BLaER1 (cell line): Measurements from ENCODE around the gene NMNAT2.

ENCODE experiments used
- H3K27ac ChIP-seq: shearing (Covaris generic); formaldehyde crosslinking; 2 replicates; pipeline ENCODE4 v1.8.1; 2022
- H3K27me3 ChIP-seq: shearing (Covaris generic); formaldehyde crosslinking; 2 replicates; pipeline ENCODE4 v1.8.1; 2022
- H3K36me3 ChIP-seq: shearing (Covaris generic); formaldehyde crosslinking; 2 replicates; pipeline ENCODE4 v1.8.1; 2022
- H3K4me1 ChIP-seq: shearing (Covaris generic); formaldehyde crosslinking; 2 replicates; pipeline ENCODE4 v1.8.1; 2022
- H3K4me2 ChIP-seq: shearing (Covaris generic); formaldehyde crosslinking; 2 replicates; pipeline ENCODE4 v1.8.1; 2022
- H3K4me3 ChIP-seq: shearing (Covaris generic); formaldehyde crosslinking; 2 replicates; pipeline ENCODE4 v1.8.1; 2022
- H3K9ac ChIP-seq: shearing (Covaris generic); formaldehyde crosslinking; 2 replicates; pipeline ENCODE4 v1.8.1; 2022
- H3K9me3 ChIP-seq: shearing (Covaris generic); formaldehyde crosslinking; 2 replicates; pipeline ENCODE4 v1.8.1; 2022
- H4K20me1 ChIP-seq: shearing (Covaris generic); formaldehyde crosslinking; 2 replicates; pipeline ENCODE4 v1.8.1; 2022
- Cebpa-rat ChIP-seq: shearing (Covaris generic); IDR thresholded peaks from 2 replicates; pipeline ENCODE4 v1.8.1; 2022

The NMNAT2 gene

GRCh38 chr1:183251101-183251958 lies 166.8 kb downstream of the NMNAT2 start:
- no peaks in the 10 kb centered on the region for H3K36me3 ChIP-seq
- no peak overlapping the region for H3K4me2 ChIP-seq
- no peaks in the 10 kb centered on the region for H3K27me3 ChIP-seq
- no peak overlapping the region for H3K9ac ChIP-seq
- no peaks in the 10 kb centered on the region for H3K4me1 ChIP-seq
- no peak for TF ChIP-seq Cebpa-rat
- H4K20me1 ChIP-seq, result no peaks in the 10 kb centered on the region
- peaks cover 16% of the 10 kb centered on the region for H3K9me3 ChIP-seq
- H3K4me3 ChIP-seq, result no peak overlapping the region
- H3K27ac ChIP-seq, result no peak overlapping the region

GRCh38 chr1:183249941-183250452 lies 168.2 kb downstream of the NMNAT2 start:
- no peak overlapping the region for H3K9ac ChIP-seq

DNA sequence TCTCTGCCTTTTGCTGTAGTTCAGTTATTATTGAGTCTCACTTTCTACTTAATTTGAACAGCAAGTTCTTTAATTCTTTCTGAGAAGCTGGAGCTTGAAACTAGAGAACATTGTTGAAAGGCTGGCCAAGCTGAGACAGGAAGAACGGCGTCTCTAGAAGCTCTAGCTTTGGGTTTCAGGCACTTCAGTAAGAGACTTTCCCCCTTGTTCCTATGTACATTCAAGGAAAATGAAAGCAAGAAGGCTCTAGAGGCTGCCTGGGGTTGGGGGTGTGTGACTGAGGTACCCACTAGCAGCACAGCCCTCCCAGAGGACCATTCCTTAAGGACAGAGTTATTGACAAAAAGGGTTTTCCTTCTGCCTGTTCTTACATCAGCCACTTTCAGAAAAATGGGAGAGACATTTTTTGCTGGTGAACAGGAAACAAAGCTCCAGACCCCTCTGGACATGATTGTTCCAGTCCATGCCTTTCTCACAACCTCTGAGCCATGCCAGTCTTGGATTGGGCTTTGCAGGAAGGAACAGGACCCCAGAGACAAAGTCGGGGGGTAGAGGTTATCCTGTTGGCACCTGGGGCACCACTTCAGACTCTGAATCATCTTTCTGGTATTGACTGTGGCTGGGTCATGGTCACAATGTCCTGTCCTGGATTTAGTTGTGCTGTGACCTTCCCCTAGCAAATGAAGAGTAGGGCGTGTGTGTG lies 169.0 kb downstream of the NMNAT2 start:
- no peak for TF ChIP-seq Cebpa-rat
- H3K9ac ChIP-seq, result no peak overlapping the region

More at GRCh38 chr1:183249941-183250452, 168.2 kb downstream of the NMNAT2 start:
- no peak for TF ChIP-seq Cebpa-rat
- H3K27ac ChIP-seq, result no peak overlapping the region
- H3K27me3 ChIP-seq, result no peaks in the 10 kb centered on the region
- no peaks in the 10 kb centered on the region for H4K20me1 ChIP-seq
- H3K9me3 ChIP-seq, result peaks cover 6% of the 10 kb centered on the region
- no peaks in the 10 kb centered on the region for H3K36me3 ChIP-seq
- no peaks in the 10 kb centered on the region for H3K4me1 ChIP-seq
- H3K4me2 ChIP-seq, result no peak overlapping the region
- no peak overlapping the region for H3K4me3 ChIP-seq

DNA sequence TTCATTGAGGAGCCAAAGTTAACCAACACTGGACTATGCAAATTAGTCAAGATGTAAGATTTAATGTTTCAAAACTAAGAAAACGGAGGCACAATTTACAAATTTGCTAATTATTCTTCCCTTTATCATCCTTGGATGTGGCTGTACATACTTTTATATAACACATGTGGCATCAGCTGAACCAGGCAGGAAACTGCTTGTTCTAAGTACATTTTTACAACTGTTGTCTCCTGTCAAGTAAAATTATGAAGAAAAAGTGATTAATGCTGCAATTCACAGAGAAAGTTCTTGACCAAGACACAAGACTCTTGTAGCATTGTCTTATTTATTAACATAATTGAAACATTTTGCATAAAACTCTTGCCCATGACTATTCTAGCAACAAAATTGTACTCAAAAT lies 170.2 kb downstream of the NMNAT2 start:
- no peak for TF ChIP-seq Cebpa-rat
- no peaks in the 10 kb centered on the region for H3K27me3 ChIP-seq
- H3K4me2 ChIP-seq, result no peak overlapping the region

More for the DNA sequence above, 169.0 kb downstream of the NMNAT2 start:
- no peak overlapping the region for H3K4me3 ChIP-seq
- H3K4me1 ChIP-seq, result no peaks in the 10 kb centered on the region
- no peaks in the 10 kb centered on the region for H3K36me3 ChIP-seq
- H3K27ac ChIP-seq, result no peak overlapping the region
- no peaks in the 10 kb centered on the region for H3K9me3 ChIP-seq
- H3K27me3 ChIP-seq, result no peaks in the 10 kb centered on the region
- H3K4me2 ChIP-seq, result no peak overlapping the region
- no peaks in the 10 kb centered on the region for H4K20me1 ChIP-seq

DNA sequence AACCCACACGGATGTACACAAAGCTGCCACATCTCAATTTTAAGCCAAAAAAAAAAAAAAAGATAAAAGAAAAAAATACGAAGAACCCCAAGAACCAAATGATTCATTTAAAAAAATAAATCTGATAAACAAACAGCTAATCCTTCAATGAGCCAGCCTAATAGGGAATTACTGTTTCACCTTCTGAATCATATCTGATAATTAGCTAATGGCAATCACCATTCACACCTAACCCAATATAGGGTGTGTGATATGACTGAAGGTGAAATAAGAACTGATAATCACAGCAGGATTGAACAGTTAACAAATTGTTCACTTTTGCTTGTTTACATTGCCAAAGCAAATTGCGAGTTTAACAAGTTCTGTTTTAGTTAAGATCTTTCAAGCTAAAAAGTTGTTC lies 170.7 kb downstream of the NMNAT2 start:
- Histone ChIP-seq H3K27ac (no peak overlapping the region), H3K4me1 (no peaks in the 10 kb centered on the region), H4K20me1 (no peaks in the 10 kb centered on the region), H3K4me3 (no peak overlapping the region), H3K36me3 (no peaks in the 10 kb centered on the region), H3K9me3 (no peaks in the 10 kb centered on the region), H3K27me3 (no peaks in the 10 kb centered on the region), H3K9ac (no peak overlapping the region), H3K4me2 (no peak overlapping the region)
- TF ChIP-seq Cebpa-rat, result no peak

More for the DNA sequence above, 170.2 kb downstream of the NMNAT2 start:
- Histone ChIP-seq H3K36me3 (no peaks in the 10 kb centered on the region), H3K27ac (no peak overlapping the region), H4K20me1 (no peaks in the 10 kb centered on the region), H3K9me3 (no peaks in the 10 kb centered on the region), H3K4me1 (no peaks in the 10 kb centered on the region), H3K4me3 (no peak overlapping the region), H3K9ac (no peak overlapping the region)

GRCh38 chr1:183247066-183247465 lies 171.1 kb downstream of the NMNAT2 start:
- Histone ChIP-seq H3K36me3 (no peaks in the 10 kb centered on the region), H3K9ac (no peak overlapping the region), H3K27me3 (no peaks in the 10 kb centered on the region), H4K20me1 (no peaks in the 10 kb centered on the region), H3K4me3 (no peak overlapping the region), H3K4me2 (no peak overlapping the region), H3K9me3 (no peaks in the 10 kb centered on the region), H3K4me1 (no peaks in the 10 kb centered on the region), H3K27ac (no peak overlapping the region)
- TF ChIP-seq Cebpa-rat, result no peak

GRCh38 chr1:183246436-183246835 lies 171.7 kb downstream of the NMNAT2 start:
- no peak overlapping the region for H3K4me3 ChIP-seq
- H3K9ac ChIP-seq, result no peak overlapping the region
- no peak for TF ChIP-seq Cebpa-rat
- H3K4me1 ChIP-seq, result no peaks in the 10 kb centered on the region
- no peak overlapping the region for H3K27ac ChIP-seq
- H3K9me3 ChIP-seq, result no peaks in the 10 kb centered on the region
- H3K36me3 ChIP-seq, result no peaks in the 10 kb centered on the region
- H3K4me2 ChIP-seq, result no peak overlapping the region
- H4K20me1 ChIP-seq, result no peaks in the 10 kb centered on the region
- H3K27me3 ChIP-seq, result no peaks in the 10 kb centered on the region

DNA sequence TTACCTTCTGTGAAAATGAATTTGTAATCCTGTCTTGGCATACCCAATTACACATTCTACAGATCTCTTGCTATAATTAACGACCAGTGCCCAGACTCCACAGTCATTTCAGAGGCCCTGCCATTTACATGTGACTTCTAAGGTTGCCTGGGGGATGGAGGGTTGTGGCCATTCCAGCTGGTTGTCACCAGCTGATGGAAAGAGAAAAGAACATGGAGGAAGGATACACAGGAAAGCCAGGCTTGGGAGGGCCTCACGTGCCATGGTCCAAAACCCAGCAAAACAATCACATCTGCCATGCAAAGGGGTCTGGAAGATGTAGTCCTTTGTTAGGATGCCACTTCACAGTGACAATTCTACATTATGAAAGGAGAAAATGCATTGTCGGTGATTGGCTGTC lies 172.8 kb downstream of the NMNAT2 start:
- Histone ChIP-seq H3K4me2 (no peak overlapping the region), H3K9me3 (no peaks in the 10 kb centered on the region), H3K4me1 (no peaks in the 10 kb centered on the region), H3K36me3 (no peaks in the 10 kb centered on the region), H4K20me1 (no peaks in the 10 kb centered on the region), H3K27me3 (no peaks in the 10 kb centered on the region), H3K4me3 (no peak overlapping the region), H3K27ac (no peak overlapping the region), H3K9ac (no peak overlapping the region)
- TF ChIP-seq Cebpa-rat, result no peak

DNA sequence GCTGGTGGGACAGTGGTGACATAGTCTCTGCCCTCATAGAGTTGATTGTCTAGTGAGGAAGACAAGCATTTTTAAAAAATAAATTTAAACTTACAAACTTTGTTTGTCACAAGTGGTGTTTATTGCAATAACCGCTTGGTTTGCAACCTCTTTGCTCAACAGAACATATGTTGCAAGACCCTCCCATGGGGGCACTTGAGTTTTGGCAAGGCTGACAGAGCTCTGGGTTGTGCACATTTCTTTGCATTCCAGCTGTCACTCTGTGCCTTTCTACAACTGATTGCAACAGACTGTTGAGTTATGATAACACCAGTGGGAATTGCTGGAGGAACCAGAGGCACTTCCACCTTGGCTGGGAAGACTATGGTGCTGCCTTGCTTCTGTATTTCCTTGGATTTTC lies 173.7 kb downstream of the NMNAT2 start:
- Histone ChIP-seq H3K27ac (no peak overlapping the region), H3K27me3 (no peaks in the 10 kb centered on the region), H3K4me2 (no peak overlapping the region), H3K9ac (no peak overlapping the region), H3K9me3 (no peaks in the 10 kb centered on the region), H3K4me3 (no peak overlapping the region), H3K4me1 (no peaks in the 10 kb centered on the region), H4K20me1 (no peaks in the 10 kb centered on the region), H3K36me3 (no peaks in the 10 kb centered on the region)
- peak; percentile 37; the same call in 1 of the 2 replicates for TF ChIP-seq Cebpa-rat
